GM18511 (cell line): ENCODE measurements around the gene CES1.
"Not testable (repeated sequence)": the region's sequence is repeated elsewhere in the genome, so short reads cannot be mapped to it uniquely, and the experiment has no call there.

Experiments used
- ATAC-seq: cut with Tn5 transposase; IDR thresholded peaks from one replicate; pipeline ENCODE4 v1.9.1; 2021; ENCODE audit warnings: mild to moderate bottlenecking, moderate library complexity; ENCODE audit not compliant: unreplicated experiment

Gene CES1

GRCh38 chr16:55832425-55832772 lies 497 bp downstream of the CES1 start:
- ATAC-seq: no peak

GRCh38 chr16:55830658-55831294 lies 2.1 kb downstream of the CES1 start:
- ATAC-seq: no peak

- ATAC-seq: not testable (repeated sequence)
Measured at GRCh38 chr16:55829232-55829631, 3.7 kb downstream of the CES1 start.

- no peak for ATAC-seq
Measured at GRCh38 chr16:55828680-55829079, 4.2 kb downstream of the CES1 start.

GRCh38 chr16:55825115-55825728 lies 7.7 kb downstream of the CES1 start:
- no peak for ATAC-seq

- ATAC-seq: no peak
Measured at GRCh38 chr16:55824473-55825000, 8.4 kb downstream of the CES1 start.

GRCh38 chr16:55822280-55822810 lies 10.6 kb downstream of the CES1 start:
- no peak for ATAC-seq

GRCh38 chr16:55821210-55821609 lies 11.7 kb downstream of the CES1 start:
- no peak for ATAC-seq

- no peak for ATAC-seq
Measured at GRCh38 chr16:55820615-55821014, 12.3 kb downstream of the CES1 start.

- no peak for ATAC-seq
Measured at GRCh38 chr16:55817236-55817912, 15.5 kb downstream of the CES1 start.

- ATAC-seq: not testable (repeated sequence)
Measured at GRCh38 chr16:55816222-55816621, 16.7 kb downstream of the CES1 start.

GRCh38 chr16:55815320-55815719 lies 17.6 kb downstream of the CES1 start:
- ATAC-seq: no peak

- ATAC-seq: not testable (repeated sequence)
Measured at GRCh38 chr16:55814174-55814573, 18.7 kb downstream of the CES1 start.

GRCh38 chr16:55813730-55814129 lies 19.2 kb downstream of the CES1 start:
- not testable (repeated sequence) for ATAC-seq

GRCh38 chr16:55812951-55813350 lies 19.9 kb downstream of the CES1 start:
- no peak for ATAC-seq

- no peak for ATAC-seq
Measured at GRCh38 chr16:55811811-55812210, 21.1 kb downstream of the CES1 start.

GRCh38 chr16:55810451-55810961 lies 22.4 kb downstream of the CES1 start:
- ATAC-seq: no peak

GRCh38 chr16:55809851-55810250 lies 23.0 kb downstream of the CES1 start:
- ATAC-seq: no peak

- no peak for ATAC-seq
Measured at GRCh38 chr16:55809386-55809785, 23.5 kb downstream of the CES1 start.

- ATAC-seq: not testable (repeated sequence)
Measured at GRCh38 chr16:55808286-55808685, 24.6 kb downstream of the CES1 start.

GRCh38 chr16:55805104-55805503 lies 27.8 kb downstream of the CES1 start:
- not testable (repeated sequence) for ATAC-seq

- not testable (repeated sequence) for ATAC-seq
Measured at GRCh38 chr16:55803681-55804080, 29.2 kb downstream of the CES1 start.
